Measurements from ENCODE around the gene ELN. TPM values are rescaled to one million over a fixed set of nuclear protein-coding genes. Genes with fewer than 3 reads are reported as not detected.

Gene ELN
- total and polyA plus RNA-seq, 2 of the 4 experiments (the other 2 are of a cell fraction) = 2.2 to 14.3 TPM

- Histone ChIP-seq H4K8ac (ENCODE audit: low read depth in 2 of 2, low read length in 2 of 2) (no peak overlapping the region), H2BK5ac (ENCODE audit: low read depth, low read length, poor library complexity, severe bottlenecking) (no peak overlapping the region), H3K9me1 (ENCODE audit: insufficient read depth, low read length) (peaks cover 8% of the 10 kb centered on the region), H3K27ac (ENCODE audit: insufficient read depth, low read length) (no peak overlapping the region), H2AK5ac (ENCODE audit: low read depth, low read length) (no peak overlapping the region), H4K5ac (ENCODE audit: low read depth, low read length) (no peak overlapping the region), H3K9me3 (ENCODE audit: control insufficient read depth, insufficient read depth, low read length) (no peaks in the 10 kb centered on the region), H2BK20ac (ENCODE audit: low read depth, low read length) (no peak overlapping the region), H3K23ac (ENCODE audit: low read depth, low read length) (no peak overlapping the region), H3K4ac (ENCODE audit: low read depth, low read length) (no peak overlapping the region), H2AFZ (replicated peaks; ENCODE audit: low read length, poor library complexity) (no peak overlapping the region), H3K79me1 (ENCODE audit: low read depth in 1 of 2, low read length in 2 of 2) (no peaks in the 10 kb centered on the region; a peak in 1 of 4 replicates), H2AK9ac (replicated peaks; ENCODE audit: low read depth, low read length, poor library complexity) (no peak overlapping the region), H3K36me3 (ENCODE audit: control insufficient read depth, insufficient read depth, low read length) (no peaks in the 10 kb centered on the region), H2BK15ac (ENCODE audit: low read depth, low read length) (no peak overlapping the region), H3K18ac (ENCODE audit: low read depth, low read length) (no peak overlapping the region), H3K56ac (ENCODE audit: extremely low read depth, insufficient read depth, low read length) (no peak overlapping the region), H3K4me3 (ENCODE audit: insufficient read depth, low read depth, low read length) (no peak overlapping the region), H3K14ac (replicated peaks; ENCODE audit: low read depth, low read length) (no peak overlapping the region), H4K20me1 (ENCODE audit: insufficient read depth, low read length) (no peaks in the 10 kb centered on the region), H3K9ac (ENCODE audit: low read depth, low read length) (no peak overlapping the region), H4K91ac (ENCODE audit: insufficient read depth, low read depth, low read length) (no peak overlapping the region), H2BK120ac (ENCODE audit: low read depth, low read length) (no peak overlapping the region), H3K27me3 (ENCODE audit: control insufficient read depth, insufficient read depth, low read length) (no peaks in the 10 kb centered on the region), H3K4me2 (ENCODE audit: low read depth, low read length) (no peak overlapping the region), H3K4me1 (ENCODE audit: control insufficient read depth, insufficient read depth, low read length) (peaks cover 13% of the 10 kb centered on the region)
- TF ChIP-seq POLR2A (IDR thresholded peaks at IDR 0.05; ENCODE audit: low read depth, low read length) (no peak), MAZ (IDR thresholded peaks at IDR 0.05; ENCODE audit: borderline replicate concordance, low read depth, low read length) (no peak), MAFK (IDR thresholded peaks at IDR 0.05; ENCODE audit: low read depth, low read length) (no peak), FOS (IDR thresholded peaks at IDR 0.05; ENCODE audit: low read depth, low read length) (no peak), SMC3 (IDR thresholded peaks at IDR 0.05; ENCODE audit: low read depth, low read length) (no peak), CEBPB (IDR thresholded peaks at IDR 0.05; ENCODE audit: low read depth, low read length) (no peak), RFX5 (IDR thresholded peaks at IDR 0.05; ENCODE audit: low read depth, low read length) (no peak), MXI1 (IDR thresholded peaks at IDR 0.05; ENCODE audit: borderline replicate concordance, low read depth, low read length) (no peak), CHD1 (IDR thresholded peaks at IDR 0.05; ENCODE audit: low read depth, low read length) (no peak)
- TF ChIP-seq, protein P1, sequence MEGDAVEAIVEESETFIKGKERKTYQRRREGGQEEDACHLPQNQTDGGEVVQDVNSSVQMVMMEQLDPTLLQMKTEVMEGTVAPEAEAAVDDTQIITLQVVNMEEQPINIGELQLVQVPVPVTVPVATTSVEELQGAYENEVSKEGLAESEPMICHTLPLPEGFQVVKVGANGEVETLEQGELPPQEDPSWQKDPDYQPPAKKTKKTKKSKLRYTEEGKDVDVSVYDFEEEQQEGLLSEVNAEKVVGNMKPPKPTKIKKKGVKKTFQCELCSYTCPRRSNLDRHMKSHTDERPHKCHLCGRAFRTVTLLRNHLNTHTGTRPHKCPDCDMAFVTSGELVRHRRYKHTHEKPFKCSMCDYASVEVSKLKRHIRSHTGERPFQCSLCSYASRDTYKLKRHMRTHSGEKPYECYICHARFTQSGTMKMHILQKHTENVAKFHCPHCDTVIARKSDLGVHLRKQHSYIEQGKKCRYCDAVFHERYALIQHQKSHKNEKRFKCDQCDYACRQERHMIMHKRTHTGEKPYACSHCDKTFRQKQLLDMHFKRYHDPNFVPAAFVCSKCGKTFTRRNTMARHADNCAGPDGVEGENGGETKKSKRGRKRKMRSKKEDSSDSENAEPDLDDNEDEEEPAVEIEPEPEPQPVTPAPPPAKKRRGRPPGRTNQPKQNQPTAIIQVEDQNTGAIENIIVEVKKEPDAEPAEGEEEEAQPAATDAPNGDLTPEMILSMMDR (conservative IDR thresholded peaks at IDR 0.05; ENCODE audit: low read depth, low read length) = no peak
- intact Hi-C loops (cut with micrococcal nuclease) = no loop called here
- no TSS peak for BruUV-seq (replicated peaks)
- in situ Hi-C loops (cut with MboI; ENCODE audit: low sequenced_read_pairs) = no loop called here
- dilution Hi-C loops (cut with HindIII; ENCODE audit: low sequenced_read_pairs, unreplicated experiment) = no loop called here
- CTCF ChIA-PET = no interaction called here
- POLR2A ChIA-PET (ENCODE audit: unreplicated experiment) = no interaction called here
- no peak for DNase-seq
- 83% methylated on average over 1 of the region's 5 CpGs; no CpG with 5 or more reads in 1 of the 2 experiments for WGBS, 2 experiments (ENCODE audit: extremely low coverage in 2 of 2, insufficient read length in 1 of 2)
- no peak for ATAC-seq (ENCODE audit: low read depth)
Measured at GRCh38 chr7:74019149-74019548, 8.8 kb upstream of the ELN start.

Data from IMR-90 (cell line).